ENCODE results near the gene TRIM28.

TRIM28 gene

GRCh38 chr19:58549664-58550361 lies 5.9 kb downstream of the TRIM28 start:
- DNase-seq: no peak

- no peak for DNase-seq
These were observed 6.7 kb downstream of the TRIM28 start for GRCh38 chr19:58550362-58551122.

- DNase-seq: no peak
These were observed 7.2 kb downstream of the TRIM28 start for GRCh38 chr19:58551123-58551497.

- DNase-seq: no peak
These were observed 8.0 kb downstream of the TRIM28 start for GRCh38 chr19:58551577-58552471.

- no peak for DNase-seq
These were observed 8.8 kb downstream of the TRIM28 start for GRCh38 chr19:58552655-58553054.

- no peak for DNase-seq
These were observed 10.1 kb downstream of the TRIM28 start for GRCh38 chr19:58553799-58554493.

- no peak for DNase-seq
These were observed 10.9 kb downstream of the TRIM28 start, which contains the start of gene CHMP2A for GRCh38 chr19:58554494-58555368. Gene CHMP2A (minus strand): TSS chr19:58555105. CDS start chr19:58554212, 893 bp downstream.

GRCh38 chr19:58555369-58555885 lies 11.6 kb downstream of the TRIM28 start:
- DNase-seq: no peak

- no peak for DNase-seq
These were observed 12.2 kb downstream of the TRIM28 start for GRCh38 chr19:58555920-58556621.

- DNase-seq: no peak
These were observed 12.9 kb downstream of the TRIM28 start for GRCh38 chr19:58556622-58557220.

- no peak for DNase-seq
These were observed 13.6 kb downstream of the TRIM28 start for GRCh38 chr19:58557221-58558065.

- no peak for DNase-seq
These were observed 14.3 kb downstream of the TRIM28 start, which contains the start of gene UBE2M for GRCh38 chr19:58558066-58558622. Gene UBE2M (minus strand): TSS chr19:58558611. CDS start chr19:58558381, 230 bp downstream.

- DNase-seq: no peak
These were observed 14.9 kb downstream of the TRIM28 start for GRCh38 chr19:58558623-58559274.

- no peak for DNase-seq
These were observed 15.6 kb downstream of the TRIM28 start for GRCh38 chr19:58559275-58560006.

GRCh38 chr19:58560007-58560887 lies 16.4 kb downstream of the TRIM28 start:
- no peak for DNase-seq

- no peak for DNase-seq
These were observed 17.1 kb downstream of the TRIM28 start for GRCh38 chr19:58560921-58561320.

Data from NCI-H1105 (cell line).